ENCODE results near the gene EMP1.
A peak's percentile ranks its signal among the peaks of the same experiment; 100 is the strongest.

The EMP1 gene

DNA sequence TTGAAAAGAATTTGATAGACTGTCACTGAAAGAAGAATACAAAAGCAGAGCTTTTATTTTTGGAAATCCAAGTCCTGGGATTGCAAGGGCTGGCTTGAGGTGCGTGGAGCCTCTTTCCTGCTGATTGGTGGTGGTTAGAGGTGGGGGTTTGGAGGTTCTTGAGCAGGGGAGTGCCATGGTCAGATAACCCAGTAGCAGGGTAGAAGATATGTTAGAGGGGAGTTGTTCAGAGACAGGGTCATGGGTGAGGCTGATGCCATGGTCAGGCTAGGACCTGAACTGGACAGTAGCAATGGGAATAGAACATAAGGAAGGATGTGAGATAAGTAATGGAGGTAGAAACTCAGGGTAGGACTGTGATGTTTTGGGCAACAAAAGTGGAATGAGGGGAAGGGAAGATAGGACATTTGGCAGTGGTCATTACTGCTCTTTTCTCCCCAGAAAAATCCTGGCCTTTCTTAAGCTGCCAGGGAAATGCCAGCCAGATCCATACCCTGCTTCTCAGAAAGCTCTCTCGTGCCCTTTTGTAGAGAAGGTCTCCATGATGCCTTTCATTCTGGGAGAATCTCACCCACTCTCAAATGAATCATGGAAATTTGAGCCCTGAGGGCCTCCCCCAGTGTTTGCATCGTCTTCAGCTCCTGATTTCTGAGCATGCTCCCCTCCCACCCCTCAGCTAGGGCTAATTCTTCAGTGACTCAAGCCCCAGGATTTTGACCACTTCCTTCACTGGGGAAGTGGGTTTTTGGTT lies 9.5 kb downstream of the EMP1 start:
- no peaks in the 10 kb centered on the region for H3K27me3 ChIP-seq (ENCODE audit: insufficient read depth, low read length, poor library complexity)
- H3K4me3 ChIP-seq (ENCODE audit: low read length), result no peak overlapping the region
- H4K8ac ChIP-seq (ENCODE audit: low read depth, low read length), result no peak overlapping the region
- no peak overlapping the region for H3K4me2 ChIP-seq (ENCODE audit: low read length)
- peak; percentile 83 for DNase-seq
- H3K4me1 ChIP-seq (ENCODE audit: control insufficient read depth, low read depth, low read length), result peaks cover 10% of the 10 kb centered on the region
- no peak overlapping the region for H3K9ac ChIP-seq (ENCODE audit: low read length)
- no peaks in the 10 kb centered on the region for H3K79me1 ChIP-seq (ENCODE audit: low read length)
- no peaks in the 10 kb centered on the region for H3K36me3 ChIP-seq (ENCODE audit: control insufficient read depth, insufficient read depth, low read length)
- H3K27ac ChIP-seq (ENCODE audit: low read depth, low read length), result no peak overlapping the region
- WGBS (ENCODE audit: extremely low coverage, insufficient coverage, low lambda C conversion rate), result no CpG with 5 or more reads among the region's 3 CpGs
- H3K23ac ChIP-seq (ENCODE audit: low read length), result no peak overlapping the region
- no peak overlapping the region for H2BK15ac ChIP-seq (replicated peaks; ENCODE audit: low read depth)
- peak overlapping the region; percentile 29 for H3K18ac ChIP-seq (ENCODE audit: low read length)
- H3K56ac ChIP-seq (ENCODE audit: low read length), result peak overlapping the region; percentile 25
- H3K79me2 ChIP-seq (ENCODE audit: control insufficient read depth, insufficient read depth, low read length), result no peaks in the 10 kb centered on the region
- H3K4ac ChIP-seq (ENCODE audit: low read depth, low read length), result no peak overlapping the region
- no peak overlapping the region for H2BK120ac ChIP-seq (ENCODE audit: low read depth, low read length)
- H4K5ac ChIP-seq (ENCODE audit: low read length), result no peak overlapping the region
- peak overlapping the region; percentile 78 for H2AK5ac ChIP-seq (ENCODE audit: low read length)
- no peak overlapping the region for H2BK5ac ChIP-seq (ENCODE audit: low read length)

DNA sequence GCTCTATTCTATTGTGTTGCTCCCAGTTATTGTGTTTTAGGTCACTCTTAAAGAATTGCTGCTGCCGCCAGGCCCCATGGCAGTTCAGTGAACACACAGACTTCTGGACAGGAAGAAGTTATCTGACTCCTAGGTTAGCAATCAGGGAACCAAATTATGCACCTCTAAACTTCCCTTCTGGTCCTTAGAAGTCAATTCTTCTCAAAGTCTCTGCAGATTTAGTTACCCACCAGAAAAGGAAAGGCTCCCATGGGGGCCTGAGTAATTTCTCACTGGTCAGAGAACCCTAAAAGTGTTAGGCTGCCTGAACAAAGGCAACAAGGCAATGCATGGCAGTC lies 10.0 kb downstream of the EMP1 start:
- peak overlapping the region; percentile 29 for H3K18ac ChIP-seq (ENCODE audit: low read length)
- peaks cover 10% of the 10 kb centered on the region for H3K4me1 ChIP-seq (ENCODE audit: control insufficient read depth, low read depth, low read length)
- no peaks in the 10 kb centered on the region for H3K79me2 ChIP-seq (ENCODE audit: control insufficient read depth, insufficient read depth, low read length)
- no peaks in the 10 kb centered on the region for H3K27me3 ChIP-seq (ENCODE audit: insufficient read depth, low read length, poor library complexity)
- H4K8ac ChIP-seq (ENCODE audit: low read depth, low read length), result no peak overlapping the region
- H3K4me2 ChIP-seq (ENCODE audit: low read length), result no peak overlapping the region
- H3K79me1 ChIP-seq (ENCODE audit: low read length), result no peaks in the 10 kb centered on the region
- DNase-seq, result no peak
- H4K5ac ChIP-seq (ENCODE audit: low read length), result no peak overlapping the region
- WGBS (ENCODE audit: extremely low coverage, insufficient coverage, low lambda C conversion rate), result no CpG with 5 or more reads among the region's 1 CpG
- no peak overlapping the region for H3K4ac ChIP-seq (ENCODE audit: low read depth, low read length)
- no peaks in the 10 kb centered on the region for H3K36me3 ChIP-seq (ENCODE audit: control insufficient read depth, insufficient read depth, low read length)
- no peak overlapping the region for H3K4me3 ChIP-seq (ENCODE audit: low read length)
- no peak overlapping the region for H2AK5ac ChIP-seq (ENCODE audit: low read length)
- H3K23ac ChIP-seq (ENCODE audit: low read length), result no peak overlapping the region
- no peak overlapping the region for H2BK5ac ChIP-seq (ENCODE audit: low read length)
- H3K9ac ChIP-seq (ENCODE audit: low read length), result no peak overlapping the region
- peak overlapping the region; percentile 65 for H2BK15ac ChIP-seq (replicated peaks; ENCODE audit: low read depth)
- no peak overlapping the region for H3K56ac ChIP-seq (ENCODE audit: low read length)
- H2BK120ac ChIP-seq (ENCODE audit: low read depth, low read length), result no peak overlapping the region
- no peak overlapping the region for H3K27ac ChIP-seq (ENCODE audit: low read depth, low read length)

DNA sequence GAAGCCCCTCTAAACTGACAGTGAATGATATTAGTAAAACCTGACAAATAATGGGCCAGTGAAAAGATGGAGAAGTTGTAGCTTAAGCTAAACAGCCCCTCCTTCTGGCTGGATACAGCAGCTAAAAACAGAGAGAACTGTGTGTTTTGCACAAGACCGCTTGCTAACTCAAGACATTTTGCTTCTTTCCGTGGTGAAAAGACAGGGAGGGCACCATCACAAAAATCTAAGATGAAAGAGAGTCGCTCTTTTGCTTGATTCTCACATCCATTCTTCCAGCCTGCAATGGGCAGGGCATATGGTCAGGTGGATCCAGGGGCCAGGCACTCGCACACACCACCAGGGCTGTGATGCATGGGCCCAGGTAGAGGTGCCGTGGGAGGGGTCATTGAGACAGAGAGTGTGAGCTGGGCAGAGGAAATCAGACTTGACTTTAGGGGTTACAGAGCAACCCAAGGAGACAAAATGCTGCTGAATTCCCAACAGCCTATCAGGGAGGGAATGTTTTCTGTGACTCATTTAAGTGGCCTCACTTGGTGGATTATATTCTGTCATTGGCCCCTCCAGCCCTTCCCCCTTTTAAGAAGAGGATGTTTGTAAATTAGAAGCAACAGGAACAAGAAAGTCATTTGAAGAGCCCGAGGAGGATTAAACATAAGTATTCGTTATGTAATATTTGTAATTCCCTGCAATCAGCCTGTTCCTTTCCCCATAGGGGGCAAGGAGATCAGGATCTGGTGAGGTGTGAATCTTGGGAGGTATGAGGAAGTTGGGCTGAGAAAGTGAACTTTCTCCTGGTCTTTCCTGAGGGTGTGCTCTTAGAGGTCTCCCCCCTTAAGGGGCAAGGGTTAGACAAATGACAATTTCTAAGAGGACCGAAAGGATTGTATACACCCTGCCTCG lies 12.3 kb downstream of the EMP1 start:
- no peak overlapping the region for H4K8ac ChIP-seq (ENCODE audit: low read depth, low read length)
- H3K4ac ChIP-seq (ENCODE audit: low read depth, low read length), result no peak overlapping the region
- no CpG with 5 or more reads among the region's 9 CpGs for WGBS (ENCODE audit: extremely low coverage, insufficient coverage, low lambda C conversion rate)
- H3K79me1 ChIP-seq (ENCODE audit: low read length), result no peaks in the 10 kb centered on the region
- H3K23ac ChIP-seq (ENCODE audit: low read length), result no peak overlapping the region
- H2AK5ac ChIP-seq (ENCODE audit: low read length), result no peak overlapping the region
- peak; percentile 62 for DNase-seq
- no peaks in the 10 kb centered on the region for H3K36me3 ChIP-seq (ENCODE audit: control insufficient read depth, insufficient read depth, low read length)
- no peak overlapping the region for H3K4me2 ChIP-seq (ENCODE audit: low read length)
- no peak overlapping the region for H3K4me3 ChIP-seq (ENCODE audit: low read length)
- peaks cover 13% of the 10 kb centered on the region for H3K4me1 ChIP-seq (ENCODE audit: control insufficient read depth, low read depth, low read length)
- no peaks in the 10 kb centered on the region for H3K27me3 ChIP-seq (ENCODE audit: insufficient read depth, low read length, poor library complexity)
- no peak overlapping the region for H2BK120ac ChIP-seq (ENCODE audit: low read depth, low read length)
- peak overlapping the region; percentile 58 for H3K56ac ChIP-seq (ENCODE audit: low read length)
- no peak overlapping the region for H4K5ac ChIP-seq (ENCODE audit: low read length)
- H3K18ac ChIP-seq (ENCODE audit: low read length), result no peak overlapping the region
- H3K27ac ChIP-seq (ENCODE audit: low read depth, low read length), result no peak overlapping the region
- H2BK15ac ChIP-seq (replicated peaks; ENCODE audit: low read depth), result no peak overlapping the region
- no peak overlapping the region for H3K9ac ChIP-seq (ENCODE audit: low read length)
- no peak overlapping the region for H2BK5ac ChIP-seq (ENCODE audit: low read length)
- H3K79me2 ChIP-seq (ENCODE audit: control insufficient read depth, insufficient read depth, low read length), result no peaks in the 10 kb centered on the region

DNA sequence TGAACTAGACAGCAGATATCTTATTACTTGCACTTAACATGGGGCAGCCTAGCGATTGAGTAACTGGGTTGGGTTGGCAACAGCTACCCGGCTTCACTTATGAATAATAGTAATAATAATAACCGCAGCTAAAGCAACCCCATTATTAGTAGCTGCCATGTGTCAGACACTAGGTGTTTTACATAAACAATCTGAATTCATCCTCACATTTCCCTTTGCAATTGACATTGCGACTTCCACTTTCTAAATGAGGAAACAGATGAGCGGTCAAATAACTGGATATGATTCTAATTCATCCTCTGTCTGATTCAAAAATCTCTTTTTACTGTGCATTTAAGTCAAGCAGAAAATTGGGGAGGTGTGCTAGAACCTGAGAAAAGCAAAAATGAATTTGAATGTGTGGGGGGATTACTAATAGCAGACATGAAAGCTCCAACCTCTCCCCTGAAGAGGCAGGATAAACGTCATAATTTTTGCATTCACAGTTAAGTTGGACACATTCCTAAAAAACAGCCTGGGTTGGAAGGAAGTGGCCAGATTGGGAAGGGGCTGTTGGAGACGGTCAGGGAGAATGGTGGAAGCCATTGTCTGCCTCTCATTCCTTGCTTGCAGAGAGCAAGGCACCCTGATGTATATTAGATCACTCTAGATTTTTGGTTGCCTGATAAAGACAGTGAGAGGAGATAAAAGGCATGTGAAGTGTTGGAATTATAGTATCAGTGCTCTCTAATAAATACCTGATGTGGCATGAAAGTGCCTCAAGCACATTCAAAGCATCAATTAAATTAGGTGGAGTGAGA lies 13.1 kb downstream of the EMP1 start:
- Histone ChIP-seq H2BK15ac (replicated peaks; ENCODE audit: low read depth) (no peak overlapping the region), H2AK5ac (ENCODE audit: low read length) (no peak overlapping the region), H3K27ac (ENCODE audit: low read depth, low read length) (no peak overlapping the region), H3K4me3 (ENCODE audit: low read length) (no peak overlapping the region), H3K36me3 (ENCODE audit: control insufficient read depth, insufficient read depth, low read length) (no peaks in the 10 kb centered on the region), H3K79me2 (ENCODE audit: control insufficient read depth, insufficient read depth, low read length) (no peaks in the 10 kb centered on the region), H3K4ac (ENCODE audit: low read depth, low read length) (no peak overlapping the region), H4K5ac (ENCODE audit: low read length) (no peak overlapping the region), H3K79me1 (ENCODE audit: low read length) (no peaks in the 10 kb centered on the region), H2BK5ac (ENCODE audit: low read length) (no peak overlapping the region), H3K4me1 (ENCODE audit: control insufficient read depth, low read depth, low read length) (peaks cover 13% of the 10 kb centered on the region), H3K18ac (ENCODE audit: low read length) (no peak overlapping the region), H3K4me2 (ENCODE audit: low read length) (no peak overlapping the region), H3K9ac (ENCODE audit: low read length) (no peak overlapping the region), H4K8ac (ENCODE audit: low read depth, low read length) (no peak overlapping the region), H3K23ac (ENCODE audit: low read length) (no peak overlapping the region), H3K27me3 (ENCODE audit: insufficient read depth, low read length, poor library complexity) (no peaks in the 10 kb centered on the region), H3K56ac (ENCODE audit: low read length) (no peak overlapping the region), H2BK120ac (ENCODE audit: low read depth, low read length) (no peak overlapping the region)
- WGBS (ENCODE audit: extremely low coverage, insufficient coverage, low lambda C conversion rate), result no CpG with 5 or more reads among the region's 7 CpGs
- DNase-seq, result no peak

DNA sequence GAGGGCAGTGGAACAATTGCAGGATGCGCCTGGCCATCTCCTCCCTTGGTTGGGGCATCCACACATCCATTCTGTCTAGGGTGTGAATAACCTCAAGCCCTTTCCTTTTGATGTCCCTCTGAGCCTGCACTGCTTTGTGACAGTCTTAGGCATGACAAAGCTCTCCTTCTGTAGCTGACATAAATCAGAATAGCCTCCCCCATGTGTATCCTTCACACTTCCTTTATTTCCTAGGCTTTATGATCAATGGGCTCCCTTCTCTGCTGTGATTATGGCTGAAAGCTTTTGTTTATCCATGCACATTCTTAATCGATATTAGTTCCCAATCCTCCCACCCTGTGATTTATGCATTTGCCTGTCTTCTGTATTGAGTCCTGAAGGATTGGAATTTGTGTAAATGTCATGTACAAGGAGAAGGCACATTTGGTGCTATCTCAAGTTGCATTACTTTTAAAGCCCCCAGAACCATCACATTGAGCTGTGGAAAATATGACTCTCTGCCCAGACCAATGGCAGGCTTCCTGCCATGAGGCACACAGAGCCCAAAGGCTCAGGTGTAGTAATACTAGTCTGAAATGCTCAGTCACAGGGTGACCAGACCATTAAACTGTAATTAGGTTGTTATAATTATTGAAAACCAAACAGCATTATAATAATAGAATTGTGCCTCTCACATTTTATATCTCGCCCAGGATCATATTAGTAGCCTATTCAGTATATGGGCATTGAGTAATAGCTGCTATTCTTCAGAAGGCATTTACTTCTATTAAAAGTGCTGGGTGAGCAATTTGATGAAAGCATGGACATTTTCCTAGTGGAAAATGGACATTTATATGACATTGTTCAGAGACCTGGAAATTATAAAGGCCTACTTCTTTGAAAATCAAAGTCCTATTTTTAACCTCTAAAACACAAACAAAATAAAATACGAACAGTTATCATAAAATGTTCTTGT lies 14.0 kb downstream of the EMP1 start:
- Histone ChIP-seq H4K5ac (ENCODE audit: low read length) (no peak overlapping the region), H2BK120ac (ENCODE audit: low read depth, low read length) (no peak overlapping the region), H3K79me2 (ENCODE audit: control insufficient read depth, insufficient read depth, low read length) (no peaks in the 10 kb centered on the region), H3K4me1 (ENCODE audit: control insufficient read depth, low read depth, low read length) (peaks cover 13% of the 10 kb centered on the region), H3K4ac (ENCODE audit: low read depth, low read length) (no peak overlapping the region), H2BK15ac (replicated peaks; ENCODE audit: low read depth) (no peak overlapping the region), H2BK5ac (ENCODE audit: low read length) (no peak overlapping the region), H2AK5ac (ENCODE audit: low read length) (no peak overlapping the region), H3K18ac (ENCODE audit: low read length) (no peak overlapping the region), H4K8ac (ENCODE audit: low read depth, low read length) (no peak overlapping the region), H3K23ac (ENCODE audit: low read length) (no peak overlapping the region), H3K79me1 (ENCODE audit: low read length) (no peaks in the 10 kb centered on the region), H3K4me3 (ENCODE audit: low read length) (no peak overlapping the region), H3K27ac (ENCODE audit: low read depth, low read length) (no peak overlapping the region), H3K4me2 (ENCODE audit: low read length) (no peak overlapping the region), H3K9ac (ENCODE audit: low read length) (no peak overlapping the region), H3K56ac (ENCODE audit: low read length) (no peak overlapping the region), H3K36me3 (ENCODE audit: control insufficient read depth, insufficient read depth, low read length) (no peaks in the 10 kb centered on the region), H3K27me3 (ENCODE audit: insufficient read depth, low read length, poor library complexity) (no peaks in the 10 kb centered on the region)
- DNase-seq, result peak; percentile 38
- WGBS (ENCODE audit: extremely low coverage, insufficient coverage, low lambda C conversion rate), result no CpG with 5 or more reads among the region's 4 CpGs

Measured in mesendoderm (in vitro differentiated cells).